Motor neuron (in vitro differentiated cells): ENCODE data around the gene ANXA3. TPM values are rescaled to one million over a fixed set of nuclear protein-coding genes. Genes with fewer than 3 reads are reported as not detected.

Experiments
- ATAC-seq, 8 experiments: fragments of 200-7000 bp; cut with Tn5 transposase; replicated peaks in 6 of 8; 2 replicates each; pipeline ENCODE4 v1.8.0; 2021; ENCODE audit warnings: mild to moderate bottlenecking in 8 of 8, moderate library complexity in 8 of 8
- H3K27ac ChIP-seq, 2 donors: fragments of 250-450 bp; sonication (Bioruptor Pico); 2 replicates each; pipeline ENCODE4 v1.9.0; 2021; ENCODE audit warnings: antibody characterized with exemption in 2 of 2, mild to moderate bottlenecking in 2 of 2, moderate library complexity in 1 of 2
- H3K4me1 ChIP-seq, 2 donors: fragments of 250-450 bp; sonication (Bioruptor Pico); replicated peaks in 1 of 2; 2 replicates each; pipeline ENCODE4 v1.6.1; 2021; ENCODE audit warnings: antibody characterized with exemption in 2 of 2, mild to moderate bottlenecking in 2 of 2, moderate library complexity in 1 of 2
- H3K4me3 ChIP-seq, 5 donors: fragments of 250-450 bp; sonication (Bioruptor Pico); 2 replicates each; pipeline ENCODE4 v1.9.0; 2021; ENCODE audit warnings: antibody characterized with exemption in 5 of 5, mild to moderate bottlenecking in 5 of 5, moderate library complexity in 4 of 5
- WGBS, 10 experiments: fragments of 450-650 bp; shearing (Covaris generic); methylation state at CpG; one replicate each; pipeline ENCODE4 v1.0.0; 2022; 5-methylcytosine and 5-hydroxymethylcytosine counted together
- in situ Hi-C, 9 experiments: fragments of 400-800 bp; cut with MboI; loops; one replicate each; pipeline ENCODE4 v1.15.0; 2021; ENCODE audit warnings: low sequenced_read_pairs in 9 of 9, low pct_unique_long_range_greater_than_20kb in 2 of 9; ENCODE audit not compliant: unreplicated experiment in 9 of 9
- total RNA-seq, 8 experiments: library from RNA; unstranded; fragments of 300-600 nt; gene quantifications; 2 replicates each; pipeline versions ENCODE4 v1.2.3 to v1.2.4, GENCODE V29; 2022

Gene ANXA3
- total RNA-seq, 8 experiments from 2014 or later: 0.16 to 779 (median 6.1) TPM

DNA sequence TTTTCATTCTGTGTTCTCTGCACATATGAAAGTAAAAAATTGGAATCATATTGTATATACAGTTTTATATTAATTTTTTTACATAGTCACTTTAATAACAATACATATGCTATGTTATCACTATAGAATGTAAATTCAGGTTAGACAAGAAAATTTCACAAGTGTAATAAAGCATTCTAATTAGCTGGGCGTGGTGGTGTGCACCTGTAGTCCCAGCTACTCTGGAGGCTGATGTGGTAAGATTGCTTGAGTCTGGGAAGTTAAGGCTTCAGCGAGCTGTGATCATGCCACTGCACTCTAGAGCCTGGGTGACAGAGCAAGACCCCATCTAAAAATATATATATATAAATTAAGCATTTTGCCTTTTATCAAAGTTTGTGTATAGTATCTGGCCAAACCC, 95.7 kb downstream of the ANXA3 start:
- in situ Hi-C loops: no loop called here
- Histone ChIP-seq H3K4me1 (peaks cover 0 to 4% of the 10 kb centered on the region in 2 donors), H3K27ac (no peak overlapping the region), H3K4me3 (no peak overlapping the region)
- ATAC-seq: no peak
- 60 to 100% (median 93%) methylated on average over 1 to 2 of the region's 2 CpGs; no CpG with 5 or more reads in 1 of the 10 experiments for WGBS, 10 experiments

DNA sequence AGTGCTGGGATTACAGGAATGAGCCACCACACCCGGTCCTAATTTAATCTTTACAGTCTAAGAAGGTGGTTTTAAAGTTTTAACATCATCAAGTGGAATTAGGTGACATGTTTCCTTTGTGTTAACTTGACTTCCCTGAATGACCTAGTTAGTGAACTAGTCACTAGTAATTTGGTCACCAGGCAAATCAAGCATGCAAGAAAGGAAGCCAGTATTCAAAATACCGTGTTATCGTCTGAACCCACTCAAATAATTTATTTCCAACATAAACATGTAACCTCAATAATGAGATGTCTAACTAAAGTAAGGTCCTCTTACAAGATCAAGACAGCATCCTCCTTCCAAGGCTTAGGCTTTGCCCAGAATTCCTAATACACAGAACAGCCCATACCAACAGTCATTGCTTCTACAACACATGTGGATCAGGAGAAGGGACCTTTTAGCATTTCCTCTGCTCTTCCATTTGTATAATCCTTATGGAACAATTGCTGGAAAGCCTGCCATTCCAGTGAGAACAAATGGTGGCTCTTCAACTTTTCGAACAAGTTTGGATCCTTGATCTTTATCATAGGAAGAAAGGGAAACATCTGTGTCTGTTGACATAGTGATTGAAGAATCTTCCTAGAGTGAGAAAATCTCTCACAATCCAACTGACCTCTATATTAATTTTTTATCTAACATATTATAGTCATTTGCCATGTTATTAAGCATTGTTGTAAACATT, 97.2 kb downstream of the ANXA3 start:
- H3K4me3 ChIP-seq: no peak overlapping the region
- H3K27ac ChIP-seq: no peak overlapping the region
- H3K4me1 ChIP-seq: peaks cover 0 to 4% of the 10 kb centered on the region in 2 donors
- in situ Hi-C loops: no loop called here
- 61 to 100% (median 94%) methylated on average over 1 to 3 of the region's 4 CpGs; no CpG with 5 or more reads in 1 of the 10 experiments for WGBS, 10 experiments
- ATAC-seq: no peak

DNA sequence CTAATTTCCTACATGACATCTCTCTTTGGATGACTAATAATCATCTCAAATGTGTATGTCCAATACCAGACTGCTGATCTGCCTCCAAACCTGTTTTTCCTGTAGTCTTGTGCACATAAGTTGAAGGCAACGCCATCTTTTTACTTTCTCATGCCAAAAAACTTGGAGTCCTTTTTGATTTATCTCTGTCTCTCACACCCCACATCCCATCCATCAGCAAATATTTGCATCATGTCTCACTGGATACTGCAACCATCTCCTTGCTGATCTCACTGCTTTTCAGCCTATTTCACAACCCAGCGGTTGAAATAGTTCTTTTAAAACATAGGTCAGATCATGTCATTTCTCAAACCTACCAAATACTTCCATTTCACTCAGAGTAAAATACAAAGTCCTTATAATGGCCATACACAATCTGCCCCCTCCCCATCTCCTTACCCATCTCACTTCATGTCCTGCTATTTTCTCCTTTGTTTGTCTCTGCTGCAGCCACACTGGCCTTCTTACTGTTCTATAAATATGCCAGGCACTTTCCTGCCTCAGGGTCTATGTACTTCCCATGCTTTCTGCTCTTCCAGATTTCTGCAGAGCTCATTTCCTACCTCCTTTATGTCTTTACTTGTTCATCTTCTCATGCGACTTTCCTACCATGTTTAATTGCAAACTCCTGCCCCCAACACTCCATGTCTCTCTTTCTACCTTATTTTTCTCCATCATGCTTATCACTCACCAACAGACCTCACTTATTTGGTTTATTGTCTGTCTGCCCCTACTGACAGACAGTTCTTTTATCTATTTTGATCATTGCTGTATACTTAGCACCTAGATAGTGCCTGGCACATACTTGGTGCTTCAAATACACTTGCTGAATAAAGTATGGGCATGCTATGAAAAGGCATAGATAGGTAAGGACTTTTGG, 98.8 kb downstream of the ANXA3 start:
- Histone ChIP-seq H3K4me3 (no peak overlapping the region), H3K27ac (no peak overlapping the region), H3K4me1 (peaks cover 0 to 4% of the 10 kb centered on the region in 2 donors)
- in situ Hi-C loops: no loop called here
- 39 to 100% (median 81%) methylated on average over 1 to 3 of the region's 3 CpGs for WGBS, 10 experiments
- peak in 3 of 8 experiments; percentile 10 to 43 (median 23) for ATAC-seq

DNA sequence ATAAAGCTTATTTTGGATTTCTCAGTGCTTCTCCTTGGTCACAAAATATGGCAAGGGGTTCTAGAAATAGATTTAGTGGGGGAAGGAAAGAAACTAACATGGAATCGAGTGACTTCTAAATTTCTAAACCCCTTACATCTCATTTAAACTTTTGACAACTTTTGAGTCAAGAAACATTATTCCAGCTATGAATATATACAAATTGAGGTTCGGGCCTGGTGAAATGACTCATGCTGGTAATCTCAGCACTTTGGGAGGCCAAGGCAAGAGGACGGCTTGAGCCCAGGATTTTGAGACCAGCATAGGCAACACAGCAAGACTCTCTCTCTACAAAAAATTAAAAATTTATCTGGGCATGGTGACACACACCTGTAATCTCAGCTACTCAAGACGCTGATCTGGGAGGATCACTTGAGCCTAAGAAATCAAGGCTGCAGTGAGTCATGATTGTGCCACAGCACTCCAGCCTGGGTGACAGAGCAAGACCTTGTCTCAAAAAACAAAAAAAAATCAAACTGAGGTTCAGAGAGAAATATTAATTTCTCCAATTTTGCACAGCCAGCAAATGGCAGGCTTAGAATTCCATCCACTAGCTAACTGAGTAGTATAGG, 99.8 kb downstream of the ANXA3 start:
- no peak for ATAC-seq
- H3K27ac ChIP-seq: no peak overlapping the region
- in situ Hi-C loops: no loop called here
- H3K4me1 ChIP-seq: no peaks in the 10 kb centered on the region
- 38 to 100% (median 91%) methylated on average over 1 to 4 of the region's 4 CpGs for WGBS, 10 experiments
- no peak overlapping the region for H3K4me3 ChIP-seq

DNA sequence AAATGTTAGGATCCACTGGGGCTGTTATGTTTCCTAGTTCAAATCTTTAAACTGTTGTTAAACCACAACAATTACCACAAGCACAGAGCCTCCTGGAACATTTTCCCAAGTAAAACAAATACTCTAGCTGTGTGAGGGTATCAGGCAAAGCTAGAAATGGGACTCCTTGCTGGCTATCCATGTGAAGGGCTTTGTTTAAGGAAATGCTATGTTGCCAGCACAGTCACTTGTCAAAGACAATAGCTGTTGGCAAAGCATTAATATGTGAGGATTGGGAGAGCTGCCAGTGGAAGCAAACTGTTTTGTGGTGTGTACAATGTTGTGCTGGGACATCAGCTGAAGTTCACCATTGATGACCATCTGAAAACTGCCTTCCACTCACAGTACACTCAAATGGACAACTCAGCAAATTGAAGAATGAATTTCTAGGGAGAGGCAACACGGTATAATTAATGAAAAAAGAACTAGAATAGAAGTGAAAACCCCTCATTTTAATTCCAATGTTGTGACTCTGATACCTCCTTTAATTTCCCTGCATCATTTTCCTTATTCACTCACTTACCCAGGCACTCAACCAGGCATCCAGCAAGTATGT, 100.8 kb downstream of the ANXA3 start:
- no peaks in the 10 kb centered on the region for H3K4me1 ChIP-seq
- no peak overlapping the region for H3K4me3 ChIP-seq
- in situ Hi-C loops: no loop called here
- WGBS, 10 experiments: 13 to 86% (median 60%) methylated on average over 1 of the region's 1 CpG; no CpG with 5 or more reads in 5 of the 10 experiments
- no peak overlapping the region for H3K27ac ChIP-seq
- ATAC-seq: peak in 2 of 8 experiments; percentile 23 to 68

DNA sequence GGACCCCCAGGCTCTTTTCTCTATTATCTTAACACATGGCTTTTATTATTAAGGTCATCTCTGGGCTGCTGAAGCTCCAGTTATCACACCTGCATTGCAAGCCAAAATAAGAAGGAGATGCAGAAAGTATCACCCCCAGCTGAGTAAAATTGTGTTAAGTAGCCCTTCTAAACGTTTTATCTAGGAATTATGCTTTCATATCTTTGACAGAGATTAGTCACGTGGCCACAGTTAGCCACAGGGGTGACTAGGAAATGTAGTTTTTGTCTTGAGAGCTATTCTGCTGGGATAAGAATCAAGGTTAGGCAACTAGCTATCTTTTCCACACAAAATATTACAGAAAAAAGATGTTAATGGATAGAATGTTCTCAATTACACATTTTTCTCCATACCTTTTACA, 102.1 kb downstream of the ANXA3 start:
- 7 to 45% (median 20%) methylated on average over 2 of the region's 2 CpGs; no CpG with 5 or more reads in 5 of the 10 experiments for WGBS, 10 experiments
- in situ Hi-C loops: no loop called here
- no peaks in the 10 kb centered on the region for H3K4me1 ChIP-seq
- no peak overlapping the region for H3K27ac ChIP-seq
- ATAC-seq: peak in 1 of 8 experiments; percentile 51
- no peak overlapping the region for H3K4me3 ChIP-seq

DNA sequence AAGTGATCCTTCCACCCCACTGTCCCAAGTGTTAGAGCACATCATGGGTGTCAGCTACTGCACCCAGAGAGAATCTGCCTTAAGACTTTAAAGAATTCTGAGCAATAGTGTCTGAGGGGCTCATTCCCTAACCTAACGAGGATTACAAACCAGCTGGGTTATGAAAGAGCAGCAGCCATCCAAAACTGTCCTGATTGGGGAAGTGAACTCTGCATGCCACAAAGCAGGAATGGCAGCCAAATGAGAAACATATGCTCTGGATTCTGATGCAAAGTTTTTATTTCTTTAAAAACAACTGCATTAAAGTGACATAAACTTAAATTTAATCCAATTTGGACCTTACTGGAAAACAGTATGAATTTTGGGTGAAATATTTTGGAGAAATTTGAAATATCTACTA, 103.2 kb downstream of the ANXA3 start:
- Histone ChIP-seq H3K27ac (no peak overlapping the region), H3K4me3 (no peak overlapping the region), H3K4me1 (no peaks in the 10 kb centered on the region)
- WGBS, 10 experiments: 0% methylated on average over 1 of the region's 1 CpG; no CpG with 5 or more reads in 7 of the 10 experiments
- ATAC-seq: no peak
- in situ Hi-C loops: no loop called here

DNA sequence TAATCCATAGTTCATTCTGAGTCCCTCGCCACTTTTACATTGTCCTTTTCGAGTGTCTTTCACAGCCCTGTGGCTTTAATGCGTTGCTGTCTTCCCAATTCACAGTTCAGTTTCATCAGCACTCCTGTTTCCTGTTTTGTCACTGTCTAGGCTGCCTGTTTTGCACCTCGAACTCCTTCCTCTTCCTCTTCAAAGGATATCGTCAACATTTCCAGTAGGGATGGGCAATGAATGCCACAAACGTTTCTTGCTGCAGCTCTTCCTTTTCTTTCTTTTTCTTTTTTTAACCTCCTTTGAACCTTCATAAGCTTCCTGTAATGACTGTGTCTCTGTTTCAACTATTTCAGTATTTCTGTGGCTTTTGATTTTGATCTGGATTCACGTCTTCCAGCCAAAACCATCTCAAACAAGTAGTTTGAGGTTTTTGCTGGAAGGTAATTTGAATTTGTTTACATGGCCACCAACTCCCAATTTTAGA, 105.4 kb downstream of the ANXA3 start:
- 52 to 89% (median 76%) methylated on average over 4 to 7 of the region's 7 CpGs for WGBS, 10 experiments
- ATAC-seq: no peak
- H3K4me3 ChIP-seq: no peak overlapping the region
- no peak overlapping the region for H3K27ac ChIP-seq
- H3K4me1 ChIP-seq: peaks cover 0 to 2% of the 10 kb centered on the region in 2 donors
- in situ Hi-C loops: no loop called here

DNA sequence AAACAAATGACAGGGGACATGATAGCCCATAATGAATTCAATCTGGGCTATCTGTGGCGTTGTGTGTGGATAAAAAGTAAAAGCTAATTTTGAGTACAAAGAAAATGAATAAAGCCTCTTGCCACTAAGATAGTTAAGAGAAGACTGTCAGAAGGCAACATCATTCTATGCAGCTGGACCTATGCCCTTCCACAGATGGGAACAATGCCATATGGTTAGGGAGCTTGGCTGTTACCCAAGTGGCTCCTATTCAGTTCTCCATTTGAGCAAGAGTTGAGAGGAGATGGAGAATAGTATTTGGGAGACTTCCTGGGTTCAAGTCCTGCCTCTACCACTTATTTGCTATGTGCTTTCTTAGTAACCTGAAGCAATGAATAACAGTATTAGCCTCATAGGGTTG, 107.7 kb downstream of the ANXA3 start:
- no peak for ATAC-seq

DNA sequence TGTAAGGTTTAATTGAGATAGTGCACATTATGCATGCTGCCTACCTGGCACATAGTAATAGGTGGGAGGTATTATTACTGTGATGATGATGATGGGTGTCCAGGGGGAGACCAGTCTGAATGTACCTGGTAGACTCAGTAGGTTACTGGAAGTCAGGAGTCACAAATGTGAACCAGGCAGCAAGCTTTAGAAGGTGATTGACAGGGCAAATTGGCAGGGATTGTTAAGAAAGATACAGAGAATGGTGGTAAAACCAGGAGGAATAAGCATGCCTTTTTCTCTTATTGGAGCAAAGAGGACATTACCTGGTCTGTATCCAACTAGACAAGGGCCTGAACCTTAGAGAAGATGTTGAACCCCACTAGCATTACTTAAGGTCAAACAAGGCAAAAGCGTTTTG, 108.1 kb downstream of the ANXA3 start:
- in situ Hi-C loops: no loop called here
- Histone ChIP-seq H3K27ac (no peak overlapping the region), H3K4me3 (no peak overlapping the region), H3K4me1 (peaks cover 0 to 5% of the 10 kb centered on the region in 2 donors)
- 38 to 100% (median 86%) methylated on average over 1 of the region's 1 CpG; no CpG with 5 or more reads in 3 of the 10 experiments for WGBS, 10 experiments
- ATAC-seq: no peak

More for the DNA sequence above, 107.7 kb downstream of the ANXA3 start:
- Histone ChIP-seq H3K27ac (no peak overlapping the region), H3K4me1 (peaks cover 0 to 5% of the 10 kb centered on the region in 2 donors), H3K4me3 (no peak overlapping the region)
- in situ Hi-C loops: no loop called here
- 13 to 100% (median 75%) methylated on average over 1 of the region's 1 CpG; no CpG with 5 or more reads in 4 of the 10 experiments for WGBS, 10 experiments
